ENCODE results near the gene VILL. TPM values are rescaled to one million over a fixed set of nuclear protein-coding genes. Genes with fewer than 3 reads are reported as not detected.

The VILL gene
- total and polyA plus RNA-seq, 2 donors (not counting 3 experiments of a cell fraction or from before 2014, with no cell fraction given) = 9.0 to 10.0 TPM

- no peak overlapping the region for H3K4me3 ChIP-seq (replicated peaks in 1 of 3; ENCODE audit: insufficient read depth in 1 of 3, low read depth in 1 of 3, low read length in 3 of 3)
- no peaks in the 10 kb centered on the region for H3K9me1 ChIP-seq (replicated peaks; ENCODE audit: control insufficient read depth, extremely low read depth, insufficient read depth, low read length)
- ChIA-PET POLR2A (no interaction called here), CTCF (no interaction called here)
- H3K4me1 ChIP-seq (ENCODE audit: control insufficient read depth, extremely low read depth, insufficient read depth, low read length) = peaks cover 27% of the 10 kb centered on the region
- TF ChIP-seq CTCF (IDR thresholded peaks at IDR 0.05; ENCODE audit: extremely low read depth in 1 of 2, insufficient read depth in 1 of 2, low read depth in 1 of 2, low read length in 2 of 2) = no peak
- no peak for TF ChIP-seq POLR2AphosphoS5 (IDR thresholded peaks at IDR 0.05; ENCODE audit: insufficient read depth, low read depth, low read length)
- TF ChIP-seq EZH2 (IDR thresholded peaks at IDR 0.05; ENCODE audit: borderline replicate concordance, low read depth, low read length, severe bottlenecking) = no peak
- TF ChIP-seq, protein P1, sequence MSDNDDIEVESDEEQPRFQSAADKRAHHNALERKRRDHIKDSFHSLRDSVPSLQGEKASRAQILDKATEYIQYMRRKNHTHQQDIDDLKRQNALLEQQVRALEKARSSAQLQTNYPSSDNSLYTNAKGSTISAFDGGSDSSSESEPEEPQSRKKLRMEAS (IDR thresholded peaks at IDR 0.05; ENCODE audit: insufficient read depth, insufficient read length) = no peak
- TF ChIP-seq POLR2A (IDR thresholded peaks at IDR 0.05; ENCODE audit: low read depth, low read length) = no peak
- TF ChIP-seq JUN (IDR thresholded peaks at IDR 0.05; ENCODE audit: borderline replicate concordance, insufficient read depth, insufficient read length, low read depth) = no peak
- no peak for TF ChIP-seq MYC (IDR thresholded peaks at IDR 0.05; ENCODE audit: low read depth, low read length)
- no peak for TF ChIP-seq GATA2 (IDR thresholded peaks at IDR 0.05; ENCODE audit: insufficient read depth, insufficient read length, low read depth, low read length)
- TF ChIP-seq FOS (IDR thresholded peaks at IDR 0.05; ENCODE audit: borderline replicate concordance, insufficient read depth, low read length) = no peak
- no TSS peak for BruUV-seq (replicated peaks)
- H3K4me2 ChIP-seq (ENCODE audit: insufficient read depth, low read length) = no peak overlapping the region
- intact Hi-C loops (cut with micrococcal nuclease) = no loop called here
- no peaks in the 10 kb centered on the region for H3K79me2 ChIP-seq (ENCODE audit: control insufficient read depth, insufficient read depth, low read length)
- H3K27ac ChIP-seq (ENCODE audit: insufficient read depth, low read depth, low read length) = no peak overlapping the region
- no peaks in the 10 kb centered on the region for H3K27me3 ChIP-seq (ENCODE audit: control insufficient read depth in 2 of 2, insufficient read depth in 2 of 2, low read length in 2 of 2)
- H4K20me1 ChIP-seq (replicated peaks; ENCODE audit: control insufficient read depth, extremely low read depth, insufficient read depth, low read length) = no peaks in the 10 kb centered on the region
- no peak overlapping the region for H2AFZ ChIP-seq (ENCODE audit: low read depth, low read length)
- dilution Hi-C loops (cut with MboI; ENCODE audit: extremely low pct_ligation_motif_present, low sequenced_read_pairs) = no loop called here
- H3K36me3 ChIP-seq (ENCODE audit: control insufficient read depth in 2 of 2, extremely low read depth in 1 of 2, insufficient read depth in 2 of 2, low read length in 2 of 2) = no peaks in the 10 kb centered on the region
- no peaks in the 10 kb centered on the region for H3K9me3 ChIP-seq (replicated peaks; ENCODE audit: control insufficient read depth, insufficient read depth, low read length)
- no peak for FAIRE-seq
- DNase-seq (ENCODE audit: low read depth, low spot score) = no peak
- no peak overlapping the region for H3K9ac ChIP-seq (replicated peaks; ENCODE audit: extremely low read depth, insufficient read depth, low read length)
These were observed 47.5 kb upstream of the VILL start for GRCh38 chr3:37943126-37943525.
